UCSD-AML1 (cell line): ENCODE data around the gene PPIF.
A peak's percentile ranks its signal among the peaks of the same experiment; 100 is the strongest.
"Not testable (repeated sequence)": the region's sequence is repeated elsewhere in the genome, so short reads cannot be mapped to it uniquely, and the experiment has no call there.

Experiments used
- DNase-seq: peaks from one replicate; lab custom pipeline; 2025; ENCODE audit not compliant: unreplicated experiment; lab: John Stamatoyannopoulos, UW

The PPIF gene

DNA sequence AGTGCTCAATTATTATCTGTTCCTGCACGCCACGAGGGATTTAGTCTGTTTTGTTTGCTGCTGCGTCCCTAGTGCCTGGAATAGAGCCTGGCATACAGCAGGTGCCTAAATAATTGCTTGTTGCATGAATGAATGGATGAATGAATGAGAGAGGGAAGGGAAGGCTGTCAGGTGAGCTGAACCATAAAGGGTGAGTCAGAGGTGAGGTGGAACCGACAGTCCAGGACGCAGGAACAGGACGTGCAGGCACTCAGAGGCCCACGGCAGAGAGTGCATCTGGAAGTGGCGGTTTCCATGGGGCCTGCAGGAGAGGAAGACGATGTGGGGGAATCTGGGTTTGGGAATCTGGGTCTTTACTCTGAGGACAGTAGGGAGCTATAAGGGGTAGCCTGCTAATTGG is 17.7 kb upstream of the PPIF start:
- no peak for DNase-seq

DNA sequence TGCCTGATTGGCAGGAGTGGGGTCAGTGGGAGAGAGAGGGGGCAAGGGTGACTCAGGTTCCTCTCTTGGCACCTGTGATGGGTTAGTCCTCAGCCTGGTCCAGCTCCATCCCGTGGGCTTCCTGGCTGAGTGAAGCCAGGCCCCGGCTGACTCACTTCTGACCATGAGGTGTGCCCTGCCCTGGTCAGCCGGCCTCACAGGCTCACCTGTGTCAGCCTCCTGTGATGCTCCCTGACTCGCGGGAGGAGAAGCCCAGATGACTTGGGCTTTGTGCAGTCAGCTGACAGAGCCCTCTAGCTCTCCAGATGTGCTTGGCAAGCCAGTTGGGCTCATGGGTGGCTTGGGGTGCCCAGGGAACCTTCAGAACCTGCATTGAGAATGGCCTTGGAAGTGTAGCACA is 16.0 kb upstream of the PPIF start:
- no peak for DNase-seq

DNA sequence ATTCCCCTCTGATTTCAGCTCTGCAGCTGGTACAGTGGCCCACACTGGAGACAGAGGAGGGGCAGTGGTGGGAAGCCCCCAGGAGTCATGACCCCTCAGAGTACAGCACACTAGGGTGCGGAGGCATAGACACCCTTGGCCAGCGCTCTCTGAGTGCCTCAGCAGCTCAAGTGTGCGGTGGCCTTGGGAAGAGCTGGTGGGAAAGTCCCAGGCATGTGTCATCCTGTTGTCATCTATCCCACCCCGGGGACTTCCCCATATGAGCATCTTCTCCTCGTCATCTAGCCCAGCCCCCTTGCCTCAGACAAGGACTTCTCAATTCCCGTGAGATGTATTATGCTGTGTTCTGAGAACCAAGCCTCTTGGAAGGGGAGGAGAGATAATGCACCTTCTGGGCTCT is 15.6 kb upstream of the PPIF start:
- no peak for DNase-seq

DNA sequence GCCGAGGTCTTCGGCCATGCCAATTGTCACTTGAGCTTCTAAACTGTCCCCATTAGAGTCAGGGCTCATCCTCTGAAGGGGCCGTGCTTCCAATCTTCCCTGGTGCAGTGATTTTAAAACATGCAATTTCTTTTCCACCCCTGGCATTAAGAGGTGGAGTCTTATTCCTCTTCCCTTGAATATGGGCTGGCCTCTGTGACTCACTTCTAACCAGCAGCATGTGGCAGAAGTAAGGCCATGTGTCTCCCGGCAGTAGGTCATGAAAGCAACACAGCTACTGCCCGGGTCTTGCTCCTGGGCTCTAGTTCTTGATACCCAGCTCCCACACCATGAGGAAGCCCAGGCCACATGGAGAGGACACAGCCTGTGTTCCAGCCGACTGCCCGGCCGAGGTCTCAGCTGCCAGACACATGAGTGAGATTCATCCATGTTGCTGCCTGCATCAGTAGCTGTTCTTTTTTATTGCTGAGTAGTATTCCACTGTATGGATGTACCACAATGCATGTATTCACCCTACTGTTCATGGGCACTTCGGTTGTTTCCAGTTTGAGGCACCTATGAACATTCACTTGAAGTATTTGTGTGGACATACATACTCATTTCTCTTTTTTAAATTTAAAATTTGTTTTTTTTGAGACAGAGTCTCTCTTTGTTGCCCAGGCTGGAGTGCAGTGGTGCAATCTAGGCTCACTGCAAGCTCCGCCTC is 14.5 kb upstream of the PPIF start:
- not testable (repeated sequence) for DNase-seq

DNA sequence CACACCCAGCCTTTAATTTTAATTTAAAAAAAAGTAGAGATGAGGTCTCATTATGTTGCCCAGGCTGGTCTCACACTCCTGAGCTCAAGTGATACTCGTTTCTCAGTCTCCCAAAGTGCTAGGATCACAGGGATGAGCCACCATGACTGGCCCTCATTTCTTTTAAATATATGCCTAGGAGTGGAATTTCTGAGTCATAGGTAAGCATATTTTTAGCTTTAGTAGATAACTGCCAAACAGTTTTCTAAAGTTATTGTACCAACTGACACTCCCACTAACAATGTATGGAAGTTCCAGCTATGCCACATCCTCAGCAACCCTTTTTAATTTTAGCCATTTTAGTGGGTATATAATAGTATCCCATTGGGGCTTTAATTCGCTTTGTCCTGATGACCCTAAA is 13.8 kb upstream of the PPIF start:
- DNase-seq, result no peak

DNA sequence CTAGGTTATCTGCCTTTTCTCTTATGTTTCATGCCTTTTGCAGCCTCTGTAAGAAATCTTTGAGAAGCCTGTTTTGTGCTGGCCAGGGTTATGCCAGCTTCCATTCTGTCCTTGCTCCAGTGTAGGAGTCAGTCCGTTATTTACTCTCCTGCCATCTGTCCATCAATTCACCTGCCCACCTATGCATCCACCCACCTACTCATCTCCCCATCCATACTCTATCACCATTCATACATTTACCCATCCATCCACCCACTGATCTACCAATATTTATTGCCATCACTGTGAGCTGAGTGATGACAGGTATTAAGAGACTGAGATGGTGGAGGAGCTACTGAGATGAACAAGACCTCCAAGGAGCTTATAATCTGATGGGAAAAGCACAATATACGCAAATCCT is 12.7 kb upstream of the PPIF start:
- no peak for DNase-seq

DNA sequence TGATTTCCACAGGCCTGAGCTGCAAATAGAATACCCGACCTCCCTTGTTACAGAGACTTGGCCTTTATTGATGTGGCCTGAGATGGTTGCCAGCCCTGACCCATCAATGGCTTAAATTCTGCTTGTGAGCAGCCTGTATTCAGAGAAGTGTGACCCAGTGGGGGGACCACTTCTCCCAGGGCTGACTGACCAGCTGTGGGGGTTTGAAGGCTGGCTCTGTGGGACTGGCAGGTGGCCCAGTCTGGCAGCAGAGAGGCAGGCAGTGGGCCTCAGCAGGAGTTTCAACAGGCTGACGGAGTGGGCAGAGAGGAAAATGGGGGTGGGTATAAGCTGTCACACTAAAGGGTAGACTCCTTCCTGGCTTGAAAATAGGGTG is 12.2 kb upstream of the PPIF start:
- no peak for DNase-seq

DNA sequence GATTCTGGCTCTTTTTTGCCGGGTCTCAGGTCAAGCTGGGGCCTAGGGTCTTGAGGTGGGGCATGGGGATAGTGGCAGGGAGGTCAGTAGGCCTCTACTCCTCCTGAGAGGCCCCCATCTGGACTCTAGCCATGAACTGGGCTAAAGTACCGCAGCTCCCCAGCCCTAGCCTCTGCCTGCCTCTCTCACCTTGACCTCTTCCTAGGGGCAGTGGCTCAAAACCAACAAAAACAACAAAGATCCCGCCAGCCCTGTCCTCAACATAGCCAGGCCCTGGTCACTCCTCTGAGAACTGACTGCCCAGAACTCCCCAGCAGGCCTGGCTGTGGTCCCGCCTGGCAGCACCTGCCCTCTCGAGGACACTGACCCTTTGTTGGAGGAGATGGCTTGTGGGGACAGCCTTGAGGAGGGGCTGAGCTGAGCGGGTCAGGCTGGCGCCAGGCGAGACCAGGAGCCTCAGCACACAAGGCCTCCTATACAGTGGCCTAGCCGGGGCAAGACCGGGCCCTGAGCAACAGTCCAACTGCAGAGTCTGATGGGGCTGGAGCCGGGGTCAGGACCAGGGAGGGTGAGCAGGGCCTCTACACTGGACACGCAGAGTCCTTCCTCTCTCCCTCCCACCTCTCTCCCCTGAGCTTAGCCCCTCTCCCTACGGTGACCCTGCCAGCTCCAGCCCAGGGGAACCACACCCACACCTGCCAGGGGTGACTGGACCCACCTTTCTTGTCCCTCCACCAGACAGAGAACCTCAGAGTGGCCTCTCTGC is 11.6 kb upstream of the PPIF start:
- DNase-seq, result no peak

DNA sequence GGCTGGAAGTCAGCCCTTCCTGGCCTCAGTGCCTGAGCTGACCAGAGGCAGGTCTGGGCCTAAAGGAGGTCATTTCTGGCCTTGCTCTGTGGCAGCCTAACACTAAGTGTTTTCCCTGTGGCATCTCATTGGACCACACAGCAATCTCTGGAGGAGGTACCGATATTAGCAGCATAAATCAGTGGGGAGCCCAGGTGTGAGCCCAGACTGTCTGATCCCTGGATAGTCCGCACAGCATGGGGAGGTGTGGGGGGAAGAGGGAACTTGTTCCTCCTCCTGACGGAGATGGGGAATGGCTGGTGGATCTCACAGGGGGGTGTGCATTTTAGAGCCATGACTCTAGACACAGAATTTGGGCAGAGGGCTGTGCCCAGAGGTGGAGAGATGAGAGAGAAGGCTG is 11.0 kb upstream of the PPIF start:
- DNase-seq, result no peak

DNA sequence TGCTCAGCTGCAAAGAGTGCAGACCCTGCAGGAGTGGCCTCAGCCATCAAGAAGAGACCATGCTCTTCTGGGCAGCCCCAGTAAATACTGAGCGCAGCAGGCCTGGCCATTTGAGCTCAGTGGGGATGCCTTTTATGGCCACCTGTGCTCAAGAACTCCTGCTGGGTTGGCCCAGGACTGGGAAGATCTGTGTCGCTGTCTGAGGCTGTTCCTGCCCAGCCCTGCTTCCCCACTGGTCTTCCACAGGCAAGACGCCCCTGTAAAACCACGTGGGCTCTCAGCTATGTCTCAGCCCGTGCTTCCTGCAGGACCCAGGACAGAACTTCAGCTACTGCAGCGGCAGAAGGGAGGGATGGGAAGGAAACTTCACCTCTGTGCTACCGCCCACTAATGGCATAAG is 10.5 kb upstream of the PPIF start:
- peak; percentile 42 for DNase-seq

DNA sequence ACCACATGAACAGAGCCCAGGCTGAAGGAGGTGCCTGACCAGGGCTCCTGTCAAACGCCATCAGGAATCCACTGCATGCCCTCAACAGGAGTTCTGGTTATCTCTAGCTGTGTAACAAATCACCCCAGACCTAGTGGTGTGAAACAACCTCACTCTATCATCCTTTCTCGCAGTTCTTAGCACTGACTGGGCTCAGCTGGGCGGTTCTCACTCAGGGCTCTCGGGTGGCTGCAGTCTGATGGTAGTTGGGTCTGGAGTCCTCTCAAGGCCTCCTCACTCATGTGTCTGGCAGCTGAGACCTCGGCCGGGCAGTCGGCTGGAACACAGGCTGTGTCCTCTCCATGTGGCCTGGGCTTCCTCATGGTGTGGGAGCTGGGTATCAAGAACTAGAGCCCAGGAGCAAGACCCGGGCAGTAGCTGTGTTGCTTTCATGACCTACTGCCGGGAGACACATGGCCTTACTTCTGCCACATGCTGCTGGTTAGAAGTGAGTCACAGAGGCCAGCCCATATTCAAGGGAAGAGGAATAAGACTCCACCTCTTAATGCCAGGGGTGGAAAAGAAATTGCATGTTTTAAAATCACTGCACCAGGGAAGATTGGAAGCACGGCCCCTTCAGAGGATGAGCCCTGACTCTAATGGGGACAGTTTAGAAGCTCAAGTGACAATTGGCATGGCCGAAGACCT is 9.3 kb upstream of the PPIF start:
- DNase-seq, result not testable (repeated sequence)

DNA sequence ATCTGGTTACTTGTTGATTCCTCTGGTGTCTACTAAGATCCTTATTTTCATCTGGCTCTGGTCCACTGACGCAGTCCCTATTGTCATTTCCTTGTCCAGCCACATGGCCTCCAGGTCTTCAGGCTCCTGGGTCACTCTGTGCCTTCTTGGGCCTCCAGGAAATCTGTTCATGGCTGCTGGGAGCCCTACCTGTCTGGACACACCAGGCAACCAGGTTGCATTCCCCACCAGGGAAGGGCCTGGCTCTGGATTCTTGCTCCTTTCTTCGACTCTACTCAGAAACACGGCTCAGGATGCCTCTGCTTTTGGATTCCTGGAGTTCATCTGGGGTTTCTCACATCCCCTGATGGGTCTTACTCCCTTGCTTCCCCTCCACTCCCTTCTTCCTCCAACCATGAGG is 8.0 kb upstream of the PPIF start:
- no peak for DNase-seq

DNA sequence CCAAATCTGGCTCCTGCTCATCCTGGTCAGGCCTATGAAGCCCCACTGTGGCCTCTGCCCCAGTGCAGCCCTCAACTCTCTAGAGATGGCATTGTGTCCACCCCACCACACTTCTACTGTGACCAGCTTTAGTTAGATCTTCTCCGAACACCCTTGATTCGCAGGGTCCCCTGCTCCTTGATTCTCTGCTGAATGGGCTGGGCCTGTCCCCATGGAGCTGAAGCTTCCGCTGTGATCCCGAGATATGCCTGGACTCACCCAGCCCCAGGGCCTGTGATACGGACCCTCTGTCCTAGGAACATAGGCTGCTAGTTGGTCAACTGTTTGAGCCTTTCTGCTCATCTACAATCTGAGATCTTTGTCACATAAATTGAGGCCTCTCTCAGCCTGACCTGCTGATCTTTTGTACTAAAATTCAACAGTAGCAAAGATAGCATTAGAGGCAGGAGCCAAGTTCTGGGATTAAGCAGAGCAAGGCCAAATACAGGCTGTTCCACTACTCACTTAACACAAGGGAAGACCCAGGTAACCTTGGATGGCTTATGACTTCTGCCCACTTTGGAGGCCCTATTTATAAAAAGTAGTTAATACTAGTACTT is 6.5 kb upstream of the PPIF start:
- DNase-seq, result no peak

DNA sequence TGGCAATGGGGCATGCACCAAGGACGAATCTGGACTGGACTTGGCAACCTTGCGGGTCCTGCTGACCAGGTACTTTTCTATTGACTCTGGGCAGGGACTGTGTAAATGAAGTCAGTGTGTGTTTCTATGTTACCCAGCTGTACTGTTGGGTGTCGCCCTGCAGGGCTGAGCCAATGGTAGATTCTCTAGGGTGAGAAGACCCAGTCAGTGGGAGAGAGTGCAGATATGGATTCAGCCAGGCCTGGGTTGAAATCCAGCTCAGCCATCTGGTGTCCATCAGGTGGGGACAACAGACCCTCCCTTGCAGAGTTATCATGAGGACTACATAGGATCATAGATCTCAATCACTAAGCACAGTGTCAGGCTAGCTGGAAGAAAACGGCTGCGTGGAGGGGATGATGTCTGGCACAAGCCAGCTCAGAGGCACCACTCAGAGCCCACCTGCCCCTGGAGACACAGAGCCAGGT is 4.9 kb upstream of the PPIF start:
- DNase-seq, result no peak

DNA sequence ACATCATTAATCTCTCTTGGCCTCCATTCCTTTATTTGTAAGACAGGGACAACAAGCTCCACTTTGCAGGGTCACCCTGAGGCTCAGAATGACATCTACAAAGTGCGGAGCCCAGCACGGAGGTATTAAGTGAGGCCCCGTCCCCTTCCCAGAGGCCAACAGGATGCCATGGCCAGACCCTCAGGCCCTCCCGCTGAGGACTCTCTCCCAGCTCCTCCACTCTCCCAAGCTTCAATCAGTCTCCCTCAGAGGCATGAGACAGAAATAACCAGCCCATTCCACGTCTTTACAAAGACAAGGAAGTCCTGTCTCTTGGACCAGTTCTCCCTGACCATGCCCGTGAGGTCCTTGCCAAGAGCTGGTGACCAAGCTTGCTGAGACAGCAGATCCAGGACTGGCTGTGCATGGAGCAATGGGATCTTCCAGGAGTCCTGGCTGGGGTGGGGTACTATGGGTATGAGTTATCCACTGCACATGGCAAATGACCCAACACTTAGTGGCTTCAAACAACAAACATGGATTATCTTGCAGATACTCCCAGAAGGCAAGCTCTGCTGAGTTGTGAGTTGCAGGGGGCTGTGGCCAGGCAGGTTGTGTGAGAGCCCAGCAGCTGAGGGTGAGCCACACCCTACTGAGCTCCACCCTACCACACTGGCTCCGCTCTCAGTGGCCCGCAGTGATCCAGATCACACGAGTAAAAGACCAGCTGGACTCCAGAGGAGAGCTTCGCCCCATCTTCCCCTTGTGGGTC is 4.3 kb upstream of the PPIF start:
- no peak for DNase-seq

DNA sequence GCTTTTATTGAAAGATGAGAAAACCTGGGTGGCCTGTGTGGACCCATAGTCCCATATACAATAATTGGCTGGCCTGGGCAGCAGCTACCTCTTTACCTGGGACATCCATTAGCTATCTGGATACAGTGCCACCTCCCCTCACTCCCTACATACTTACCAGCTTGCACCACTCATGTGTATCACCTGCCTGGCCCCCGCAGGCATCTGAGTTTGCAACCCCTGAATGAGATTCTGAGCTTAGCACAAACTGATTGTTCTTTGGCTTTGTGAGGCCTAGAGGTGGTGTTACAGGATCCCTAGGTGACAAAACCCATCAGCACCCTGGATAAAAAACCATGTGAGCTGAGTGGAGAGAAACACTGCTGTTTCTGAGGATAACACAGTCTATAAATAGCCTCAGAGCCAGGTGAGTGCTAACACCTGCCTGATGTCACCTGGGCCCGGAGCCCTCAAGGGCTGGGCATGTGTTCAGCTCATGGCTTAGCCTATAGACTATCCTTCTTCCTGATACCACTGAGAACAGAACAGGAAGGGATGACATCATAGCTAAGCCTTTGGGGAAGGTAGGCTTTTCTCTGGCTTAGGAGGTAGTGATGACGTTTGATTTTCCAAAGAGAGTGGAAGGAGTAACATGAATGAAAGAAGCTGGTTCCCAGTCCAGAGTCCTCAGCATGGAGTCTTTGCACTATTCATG is 2.6 kb upstream of the PPIF start:
- DNase-seq, result no peak

DNA sequence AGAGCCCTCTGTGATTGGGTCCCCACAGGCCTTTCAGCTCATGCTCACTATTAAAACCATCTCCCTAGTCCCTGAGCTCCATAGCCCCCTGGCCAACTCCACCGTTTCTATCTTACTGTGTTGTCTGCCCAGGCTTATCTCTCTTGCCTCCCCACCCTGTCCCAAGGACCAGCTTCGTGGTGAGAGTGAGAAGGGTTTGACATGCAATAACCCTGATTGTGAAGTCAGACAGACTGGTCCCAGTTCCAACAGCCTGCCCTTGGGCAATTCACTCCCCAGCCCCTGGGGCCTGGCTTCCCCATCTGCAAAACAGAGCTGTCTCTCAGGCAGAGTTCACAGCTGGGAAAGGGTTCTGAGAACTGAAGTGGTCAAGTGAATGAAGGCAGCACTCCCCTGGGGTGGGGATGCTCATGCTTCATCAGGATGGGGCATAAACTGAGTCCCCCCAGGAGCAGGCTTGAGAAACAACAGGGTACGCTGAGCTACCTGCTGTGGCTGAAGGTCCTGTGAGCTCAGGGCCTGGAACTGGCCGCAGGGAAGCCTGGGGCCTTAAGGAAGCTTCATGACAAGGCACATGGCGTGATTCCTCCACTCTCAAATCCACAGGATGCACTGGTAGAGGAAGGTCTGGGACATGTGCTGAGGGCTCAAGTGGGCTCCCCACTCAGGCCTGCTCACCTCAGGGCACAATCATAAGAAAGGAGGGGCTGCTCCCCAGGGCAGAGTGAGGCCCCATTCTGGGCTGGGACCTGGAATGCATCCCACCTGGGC is 1.8 kb upstream of the PPIF start:
- no peak for DNase-seq

DNA sequence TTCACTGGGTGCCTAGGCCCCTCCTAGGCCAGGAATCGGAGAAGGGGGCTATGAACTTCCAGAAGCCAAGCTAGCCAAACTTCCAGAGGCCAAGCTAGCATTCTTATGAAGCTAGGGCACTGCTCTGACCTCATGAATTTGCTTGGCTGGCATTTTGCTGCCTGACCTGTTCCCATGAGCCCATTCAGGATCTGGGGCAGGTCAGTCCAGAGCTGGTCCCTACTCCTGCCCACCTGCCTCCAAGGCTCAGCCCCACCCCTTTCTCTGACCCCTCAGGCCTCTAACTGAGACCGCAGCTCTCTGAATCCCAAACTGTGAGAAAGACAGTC is 1.3 kb upstream of the PPIF start:
- DNase-seq, result no peak

DNA sequence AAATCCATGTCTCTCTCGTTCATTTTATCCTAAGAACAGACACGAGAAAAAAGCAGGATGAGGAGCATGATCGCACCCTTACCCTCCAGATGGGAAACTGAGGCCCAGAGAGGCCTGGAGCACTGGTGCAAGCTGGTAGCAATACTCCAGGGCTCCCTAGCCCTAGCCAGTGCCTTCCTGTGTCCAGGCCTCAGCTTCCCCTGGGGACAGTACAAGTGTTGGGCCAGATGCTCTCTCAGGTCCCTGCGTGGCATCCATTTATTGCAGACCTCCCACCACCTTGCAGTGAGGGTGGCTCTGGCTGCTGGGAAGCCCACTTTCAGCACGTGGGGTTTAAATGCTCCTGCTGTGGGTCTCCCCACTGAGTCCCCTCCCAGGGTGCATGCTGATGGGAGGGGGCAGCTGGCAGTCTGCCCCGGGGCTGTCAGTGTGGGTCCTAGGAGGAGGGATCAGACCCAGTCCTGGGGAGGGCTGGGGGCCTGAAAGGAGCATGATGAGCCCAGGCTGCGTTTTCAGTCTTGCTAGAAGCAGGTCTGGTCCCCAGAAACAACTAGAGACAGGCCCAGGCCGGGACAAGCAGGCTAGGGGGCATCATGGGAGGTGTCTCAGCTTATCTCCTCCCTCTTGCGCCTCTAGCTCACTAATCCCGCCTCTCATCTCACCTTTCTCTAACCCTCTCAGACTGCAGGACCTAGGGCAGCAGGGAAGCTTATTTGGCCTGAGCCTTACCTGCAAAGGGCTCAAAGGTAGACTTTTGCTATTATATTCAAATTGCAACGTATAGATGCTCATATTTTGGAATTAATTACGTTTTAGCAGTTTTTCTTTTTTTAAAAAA is 662 bp upstream of the PPIF start:
- no peak for DNase-seq
